Heart left ventricle (tissue), 16 donors: Measurements from ENCODE around the gene RUVBL2. TPM values are rescaled to one million over a fixed set of nuclear protein-coding genes. Genes with fewer than 3 reads are reported as not detected.
A peak's percentile ranks its signal among the peaks of the same experiment; 100 is the strongest.

ENCODE experiments used
- ATAC-seq, 4 donors: fragments of 200-7000 bp; cut with Tn5 transposase; one replicate each; pipeline ENCODE4 v1.9.1; 2020 to 2022; ENCODE audit warnings: moderate library complexity in 4 of 4, mild to moderate bottlenecking in 3 of 4, moderate number of reproducible peaks in 1 of 4
- DNase-seq, 5 donors: peaks; one replicate each; pipeline ENCODE4 v3.0.0-alpha.2; 2020
- H3K27ac ChIP-seq, 12 donors: fragments of 200-600 bp; sonication (generic) in 4 of 12; one replicate each; pipeline versions ENCODE4 v1.5.0 to v1.8.0; 2016 to 2022; ENCODE audit warnings: mild to moderate bottlenecking in 2 of 12
- H3K27me3 ChIP-seq, 9 donors: fragments of 200-600 bp; sonication (generic) in 2 of 9; one replicate each; pipeline versions ENCODE4 v1.5.1 to v1.8.0; 2016 to 2022; ENCODE audit warnings: mild to moderate bottlenecking in 3 of 9
- H3K36me3 ChIP-seq, 9 donors: fragments of 200-600 bp; sonication (generic) in 2 of 9; one replicate each; pipeline versions ENCODE4 v1.5.0 to v1.8.0; 2018 to 2022; ENCODE audit warnings: mild to moderate bottlenecking in 2 of 9
- H3K4me1 ChIP-seq, 12 donors: fragments of 200-600 bp; sonication (generic) in 4 of 12; one replicate each; pipeline versions ENCODE4 v1.5.0 to v1.8.0; 2016 to 2022; ENCODE audit warnings: mild to moderate bottlenecking in 3 of 12
- H3K4me3 ChIP-seq, 12 donors: fragments of 200-600 bp; sonication (generic) in 4 of 12; one replicate each; pipeline versions ENCODE4 v1.5.0 to v1.8.0; 2017 to 2022; ENCODE audit warnings: mild to moderate bottlenecking in 9 of 12, moderate library complexity in 4 of 12
- H3K9me3 ChIP-seq, 12 donors: fragments of 200-600 bp; sonication (generic) in 4 of 12; one replicate each; pipeline versions ENCODE4 v1.5.0 to v1.8.0; 2016 to 2022; ENCODE audit warnings: mild to moderate bottlenecking in 1 of 12
- CTCF ChIP-seq, 12 donors: fragments of 200-600 bp; sonication (generic) in 4 of 12; IDR thresholded peaks; one replicate each; pipeline versions ENCODE4 v1.5.0 to v1.8.0; 2018 to 2022; ENCODE audit warnings: antibody characterized with exemption in 12 of 12, mild to moderate bottlenecking in 5 of 12
- POLR2A ChIP-seq, 2 donors: fragments of 450-650 bp; IDR thresholded peaks; one replicate each; pipeline ENCODE4 v1.6.1; 2017; ENCODE audit warnings: antibody characterized with exemption in 2 of 2, mild to moderate bottlenecking in 2 of 2, moderate library complexity in 2 of 2
- WGBS, 4 donors: extraction: QIAGEN DNeasy Blood & Tissue Kit in 2 of 4; methylation state at CpG; one replicate each; pipeline versions ENCODE4 v1.1.5 to v1.1.7; 2013 to 2018; 5-methylcytosine and 5-hydroxymethylcytosine counted together
- intact Hi-C, 10 donors: fragments of 100-400 bp; cut with DNase I; formaldehyde crosslinking; loops; one replicate each; pipeline versions ENCODE4 v1.11.1 to v1.14.2; 2022
- polyA plus RNA-seq, 2 donors: library from polyadenylated mRNA; stranded (reverse); fragments of 200-250 nt; gene quantifications; one replicate each; pipeline ENCODE4 v1.2.3, GENCODE V29; 2013
- total RNA-seq, 9 donors: library from RNA; depleted of rRNA in 2 of 9; stranded (reverse); fragments of >200 nt in 2 of 9; fragmentation: NEBNext Ultra II Directional in 3 of 9; extraction: Animal tissue kit (Norgen Biotek cat#: 25700) in 3 of 9; gene quantifications; one replicate each; pipeline versions ENCODE4 v1.1.0 to v1.2.4, GENCODE V29; 2016 to 2023
- donor health status: ischemic (EF 13 %, LVEDD 7.1; RV severe dilation, severe dysfunction).
- donor health status: healthy with polysubstance abuse.
- donor health status: DM: no; HTN: yes; CAD: no.
- donor health status: DM: no; HTN: no; CAD: no.
- donor health status: ischemic (EF 25% LVEDD 6.9; RV normal size, moderate dysfunction).
- donor health status: ischemic (EF 25% LVEDD 5.7; RV mildly dilated, moderate dysfunction).
- donor health status: healthy.
- donor health status: DM: yes; HTN: yes; CAD: no.
- donor health status: ischemic (EF 35%, LVEDD 5.7; RV mildly dilated, moderate dysfunction).
- donor health status: nonischemic (EF 11% LVEDD 7.7; RV severe dilation, severe dysfunction).
- donor health status: DM: yes; HTN: yes; CAD: no.
- donor health status: PGD.
- donor health status: ischemic (EF 29% LVEDD 5.4; RV normal size, mild dysfunction).
- donor health status: nonischemic (EF 23%, LVEDD 6.1; RV moderate dilation, normal function).

RUVBL2 gene
- total and polyA plus RNA-seq, 11 donors: 41.4 to 109 (median 54.7) TPM

- Histone ChIP-seq H3K4me3 (no peak overlapping the region), H3K9me3 (no peaks in the 10 kb centered on the region), H3K36me3 (peaks cover 0 to 13% (median 2%) of the 10 kb centered on the region in 9 donors), H3K27me3 (no peaks in the 10 kb centered on the region), H3K27ac (no peak overlapping the region), H3K4me1 (peaks cover 4 to 21% (median 14%) of the 10 kb centered on the region in 12 donors)
- intact Hi-C loops: loop anchor here in 4 of 10 donors (5.0 to 10.0 kb wide), 3 partner anchors 41 to 51 kb away; partner anchors contain the start of gene NUCB1 (in 2 of the 4)
- TF ChIP-seq CTCF (IDR thresholded peaks at IDR 0.05) (no peak), POLR2A (IDR thresholded peaks at IDR 0.05) (no peak)
- no peak for ATAC-seq
- WGBS, 4 donors: 87 to 93% (median 87%) methylated on average over 4 of the region's 4 CpGs
- no peak for DNase-seq
These were observed 40.5 kb upstream of the RUVBL2 start for GRCh38 chr19:48953141-48953540.

- Histone ChIP-seq H3K4me1 (peaks cover 4 to 21% (median 14%) of the 10 kb centered on the region in 12 donors), H3K27ac (peak overlapping the region; percentile 6 to 95 (median 89)), H3K36me3 (peaks cover 0 to 16% (median 2%) of the 10 kb centered on the region in 9 donors), H3K4me3 (peak overlapping the region in 11 of 12 donors; percentile 77 to 97 (median 90)), H3K27me3 (no peaks in the 10 kb centered on the region), H3K9me3 (no peaks in the 10 kb centered on the region)
- DNase-seq (no peak), ATAC-seq (peak in 1 of 4 donors; percentile 2)
- intact Hi-C loops: loop anchor here in 5 of 10 donors (2.0 to 10.0 kb wide), 4 partner anchors 42 to 53 kb away; partner anchors contain the start of gene NUCB1 (in 3 of the 5)
- 53 to 56% (median 55%) methylated on average over 11 of the region's 11 CpGs for WGBS, 4 donors
- TF ChIP-seq CTCF (IDR thresholded peaks at IDR 0.05): no peak
- no peak for TF ChIP-seq POLR2A (IDR thresholded peaks at IDR 0.05)
These were observed 39.6 kb upstream of the RUVBL2 start for GRCh38 chr19:48953990-48954594.

GRCh38 chr19:48954595-48955307, 38.9 kb upstream of the RUVBL2 start, which contains the start of gene BAX:
Gene BAX (plus strand): TSS chr19:48954875. CDS start chr19:48954929, 54 bp downstream.
- DNase-seq (peak; percentile 97 to 99 (median 98)), ATAC-seq (peak; percentile 82 to 95 (median 90))
- peak within 1 kb of the TSS; percentile 77 to 98 (median 90) for H3K4me3 ChIP-seq
- no peaks in the 10 kb centered on the region for H3K27me3 ChIP-seq
- peaks cover 4 to 23% (median 14%) of the 10 kb centered on the region in 12 donors for H3K4me1 ChIP-seq
- WGBS, 4 donors: 0 to 1% (median 0%) methylated on average over 42 to 71 of the region's 71 CpGs
- H3K27ac ChIP-seq: peak within 1 kb of the TSS; percentile 69 to 95 (median 89)
- TF ChIP-seq CTCF (IDR thresholded peaks at IDR 0.05) (peak in 1 of 12 donors; percentile 7), POLR2A (IDR thresholded peaks at IDR 0.05) (peak in 1 of 2 donors; percentile 87)
- intact Hi-C loops: loop anchor here in 6 of 10 donors (2.0 to 10.0 kb wide), 5 partner anchors 42 to 77 kb away; partner anchors contain the start of gene NUCB1 (in 3 of the 6)
- H3K36me3 ChIP-seq: peaks cover 0 to 16% (median 2%) of the 10 kb centered on the region in 9 donors
- no peaks in the 10 kb centered on the region for H3K9me3 ChIP-seq
